ENCODE measurements around the gene TRDMT1. TPM values are rescaled to one million over a fixed set of nuclear protein-coding genes. Genes with fewer than 3 reads are reported as not detected.

TRDMT1 gene
- total and polyA plus RNA-seq, 8 donors = 1.4 to 3.9 (median 2.9) TPM

DNA sequence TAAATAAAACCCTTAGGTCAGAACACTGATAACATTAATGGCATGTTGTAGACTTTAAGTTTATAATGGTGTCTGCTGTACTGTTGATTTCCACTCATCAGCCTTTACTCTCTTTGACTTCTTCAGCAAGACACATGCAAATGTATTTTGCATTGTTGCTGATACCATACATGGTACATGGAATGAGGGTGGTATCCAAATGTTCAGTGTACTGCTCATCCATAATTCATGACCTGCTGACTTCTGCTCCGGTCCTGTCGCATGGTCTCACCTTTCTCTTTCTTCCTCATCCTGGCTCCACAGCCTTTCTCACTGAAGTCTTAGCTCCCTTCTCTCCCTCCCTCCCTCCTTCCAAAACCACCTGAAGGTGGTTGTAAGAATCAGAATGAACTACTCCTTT lies 67.2 kb downstream of the TRDMT1 start:
- DNase-seq = no peak
- Histone ChIP-seq H3K36me3 (no peaks in the 10 kb centered on the region), H3K27ac (no peak overlapping the region), H3K4me1 (no peaks in the 10 kb centered on the region), H3K9me3 (no peaks in the 10 kb centered on the region), H3K4me3 (no peak overlapping the region), H3K27me3 (no peaks in the 10 kb centered on the region)
- TF ChIP-seq, protein P1, sequence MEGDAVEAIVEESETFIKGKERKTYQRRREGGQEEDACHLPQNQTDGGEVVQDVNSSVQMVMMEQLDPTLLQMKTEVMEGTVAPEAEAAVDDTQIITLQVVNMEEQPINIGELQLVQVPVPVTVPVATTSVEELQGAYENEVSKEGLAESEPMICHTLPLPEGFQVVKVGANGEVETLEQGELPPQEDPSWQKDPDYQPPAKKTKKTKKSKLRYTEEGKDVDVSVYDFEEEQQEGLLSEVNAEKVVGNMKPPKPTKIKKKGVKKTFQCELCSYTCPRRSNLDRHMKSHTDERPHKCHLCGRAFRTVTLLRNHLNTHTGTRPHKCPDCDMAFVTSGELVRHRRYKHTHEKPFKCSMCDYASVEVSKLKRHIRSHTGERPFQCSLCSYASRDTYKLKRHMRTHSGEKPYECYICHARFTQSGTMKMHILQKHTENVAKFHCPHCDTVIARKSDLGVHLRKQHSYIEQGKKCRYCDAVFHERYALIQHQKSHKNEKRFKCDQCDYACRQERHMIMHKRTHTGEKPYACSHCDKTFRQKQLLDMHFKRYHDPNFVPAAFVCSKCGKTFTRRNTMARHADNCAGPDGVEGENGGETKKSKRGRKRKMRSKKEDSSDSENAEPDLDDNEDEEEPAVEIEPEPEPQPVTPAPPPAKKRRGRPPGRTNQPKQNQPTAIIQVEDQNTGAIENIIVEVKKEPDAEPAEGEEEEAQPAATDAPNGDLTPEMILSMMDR (IDR thresholded peaks at IDR 0.05) = no peak
- FAIRE-seq = no peak
- ATAC-seq = no peak
- intact Hi-C loops (cut with DNase I) = no loop called here
- 88 to 89% methylated on average over 2 of the region's 2 CpGs for WGBS, 2 donors

DNA sequence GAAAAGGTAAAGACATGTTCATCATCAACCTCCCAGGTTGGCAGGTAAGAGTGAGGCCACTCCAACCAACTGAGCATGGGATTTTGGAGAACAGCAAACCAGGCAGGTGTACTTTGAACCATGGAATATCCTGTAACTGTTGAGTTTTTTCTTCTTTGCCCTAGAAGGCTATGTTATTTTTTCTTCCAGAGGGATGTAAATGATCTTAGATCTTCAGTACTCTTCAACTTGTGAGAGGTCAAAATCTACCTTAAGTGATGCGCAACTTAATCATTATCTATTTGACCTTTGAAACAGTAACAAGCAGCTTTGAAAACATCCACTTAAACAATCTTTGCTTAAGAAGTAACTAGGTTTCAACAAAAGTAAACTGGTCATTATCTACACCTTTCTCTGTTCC lies 71.7 kb downstream of the TRDMT1 start, which contains the start of gene CUBN:
Gene CUBN, minus strand, starts transcription at position 71 of the 400 bp plus-strand sequence. Its CDS starts 46 bp downstream, at position 25.
- no peaks in the 10 kb centered on the region for H3K4me1 ChIP-seq
- intact Hi-C loops (cut with DNase I) = no loop called here
- WGBS, 2 donors = 90 to 98% methylated on average over 1 of the region's 1 CpG
- no peak within 1 kb of the TSS for H3K27ac ChIP-seq
- H3K27me3 ChIP-seq = no peaks in the 10 kb centered on the region
- no peak for FAIRE-seq
- no peak for DNase-seq
- TF ChIP-seq, protein P1 (IDR thresholded peaks at IDR 0.05) = no peak
- H3K4me3 ChIP-seq = no peak within 1 kb of the TSS
- no peaks in the 10 kb centered on the region for H3K36me3 ChIP-seq
- no peaks in the 10 kb centered on the region for H3K9me3 ChIP-seq
- ATAC-seq = no peak

DNA sequence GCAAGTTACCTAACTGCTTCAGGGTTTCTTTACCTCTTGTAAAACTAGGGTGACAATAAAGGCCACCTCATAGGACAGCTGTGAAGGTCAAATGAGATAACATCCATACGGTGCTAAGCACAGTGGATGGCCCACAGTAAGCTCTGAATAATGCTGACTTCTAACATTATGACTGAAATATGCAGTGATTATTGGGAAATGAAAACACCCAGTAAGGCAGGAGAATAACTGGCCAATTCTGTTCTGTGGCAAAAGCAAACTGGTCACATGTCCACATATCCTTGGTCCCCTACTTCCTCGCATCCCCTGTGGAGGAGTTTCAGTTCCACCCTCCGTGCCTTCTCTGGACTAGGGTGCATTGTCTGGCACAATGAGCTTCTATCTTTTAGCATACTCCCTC lies 73.2 kb downstream of the TRDMT1 start:
- H3K27me3 ChIP-seq = no peaks in the 10 kb centered on the region
- peak in 2 of 4 donors; percentile 60 to 72 for ATAC-seq
- WGBS, 2 donors = 75 to 77% methylated on average over 3 of the region's 3 CpGs
- H3K36me3 ChIP-seq = no peaks in the 10 kb centered on the region
- no peak overlapping the region for H3K27ac ChIP-seq
- H3K4me3 ChIP-seq = no peak overlapping the region
- intact Hi-C loops (cut with DNase I) = no loop called here
- DNase-seq = no peak
- TF ChIP-seq, protein P1 (IDR thresholded peaks at IDR 0.05) = no peak
- no peaks in the 10 kb centered on the region for H3K4me1 ChIP-seq
- no peaks in the 10 kb centered on the region for H3K9me3 ChIP-seq
- no peak for FAIRE-seq

DNA sequence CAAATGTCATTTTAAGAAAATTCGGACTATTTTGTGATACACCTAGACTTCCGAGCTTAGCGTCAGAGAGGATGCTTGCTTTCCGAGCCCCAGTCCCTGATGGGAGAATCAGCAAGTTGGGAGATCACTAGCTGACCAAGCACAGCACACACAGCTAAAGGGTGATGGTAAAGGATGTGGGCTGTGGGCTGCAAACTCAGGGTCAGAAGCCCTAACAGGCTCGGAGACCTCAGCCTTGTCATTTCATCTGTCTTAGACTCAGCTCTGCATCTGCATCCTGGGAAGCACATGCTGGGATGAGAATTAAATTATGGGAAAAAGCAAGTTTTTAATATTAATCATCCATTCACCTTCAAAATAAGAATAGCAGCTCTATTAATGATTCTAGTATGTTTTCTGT lies 75.1 kb downstream of the TRDMT1 start:
- Histone ChIP-seq H3K27ac (no peak overlapping the region), H3K36me3 (no peaks in the 10 kb centered on the region), H3K27me3 (no peaks in the 10 kb centered on the region), H3K9me3 (no peaks in the 10 kb centered on the region), H3K4me1 (no peaks in the 10 kb centered on the region), H3K4me3 (no peak overlapping the region)
- TF ChIP-seq, protein P1 (IDR thresholded peaks at IDR 0.05) = no peak
- intact Hi-C loops (cut with DNase I) = no loop called here
- ATAC-seq (no peak), FAIRE-seq (no peak), DNase-seq (no peak)
- 85 to 89% methylated on average over 5 of the region's 5 CpGs for WGBS, 2 donors

DNA sequence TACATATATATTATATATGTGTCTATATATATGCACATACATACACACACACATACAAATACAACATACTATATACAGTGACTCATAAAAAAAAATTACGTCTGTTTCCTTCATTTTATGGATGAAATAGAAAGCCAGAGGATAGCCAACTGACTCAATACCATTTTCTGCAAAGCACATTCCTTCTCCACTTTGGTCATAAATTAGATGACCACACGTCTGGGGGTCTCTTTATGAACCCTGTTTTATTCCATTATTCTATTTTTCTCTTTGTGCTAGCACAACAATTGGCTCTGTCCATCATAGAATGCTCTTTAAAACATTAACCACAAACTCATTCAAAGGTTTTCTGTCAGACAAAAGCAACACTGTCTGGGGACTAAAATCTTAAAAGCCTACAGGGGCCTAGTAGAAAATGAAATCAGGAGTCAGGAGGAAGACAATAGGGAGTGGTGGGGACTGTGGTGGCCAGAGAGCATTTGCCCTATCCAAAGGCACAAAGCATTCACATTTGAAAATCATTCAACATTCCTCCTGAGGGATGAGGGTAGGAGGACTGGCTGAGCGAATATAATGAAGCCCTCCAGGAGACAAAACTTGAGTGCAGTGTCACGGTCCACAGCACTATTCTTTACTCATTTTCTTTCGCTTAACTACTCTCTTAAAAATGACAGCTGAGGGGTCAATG lies 76.1 kb downstream of the TRDMT1 start:
- no peak overlapping the region for H3K27ac ChIP-seq
- no peaks in the 10 kb centered on the region for H3K4me1 ChIP-seq
- WGBS, 2 donors = 80 to 85% methylated on average over 5 of the region's 5 CpGs
- no peaks in the 10 kb centered on the region for H3K36me3 ChIP-seq
- H3K9me3 ChIP-seq = no peaks in the 10 kb centered on the region
- intact Hi-C loops (cut with DNase I) = no loop called here
- ATAC-seq (no peak), FAIRE-seq (no peak), DNase-seq (no peak)
- H3K27me3 ChIP-seq = no peaks in the 10 kb centered on the region
- TF ChIP-seq, protein P1 (IDR thresholded peaks at IDR 0.05) = no peak
- no peak overlapping the region for H3K4me3 ChIP-seq

Measured in pancreas (tissue), 10 donors.